Umbilical cord (tissue), 2 donors: ENCODE measurements around the gene ASXL3. TPM values are rescaled to one million over a fixed set of nuclear protein-coding genes. Genes with fewer than 3 reads are reported as not detected.

Experiments used
- DNase-seq: peaks from one replicate; pipeline ENCODE4 v3.0.0-alpha.2; 2015; ENCODE audit warnings: low spot score
- total RNA-seq: library from RNA; depleted of rRNA; stranded (reverse); fragments of >200 nt; gene quantifications from one replicate; pipeline ENCODE4 v1.2.3, GENCODE V29; 2014; ENCODE audit warnings: low replicate concordance; ENCODE audit not compliant: insufficient read depth

ASXL3 gene
- 15.9 TPM for total RNA-seq

DNA sequence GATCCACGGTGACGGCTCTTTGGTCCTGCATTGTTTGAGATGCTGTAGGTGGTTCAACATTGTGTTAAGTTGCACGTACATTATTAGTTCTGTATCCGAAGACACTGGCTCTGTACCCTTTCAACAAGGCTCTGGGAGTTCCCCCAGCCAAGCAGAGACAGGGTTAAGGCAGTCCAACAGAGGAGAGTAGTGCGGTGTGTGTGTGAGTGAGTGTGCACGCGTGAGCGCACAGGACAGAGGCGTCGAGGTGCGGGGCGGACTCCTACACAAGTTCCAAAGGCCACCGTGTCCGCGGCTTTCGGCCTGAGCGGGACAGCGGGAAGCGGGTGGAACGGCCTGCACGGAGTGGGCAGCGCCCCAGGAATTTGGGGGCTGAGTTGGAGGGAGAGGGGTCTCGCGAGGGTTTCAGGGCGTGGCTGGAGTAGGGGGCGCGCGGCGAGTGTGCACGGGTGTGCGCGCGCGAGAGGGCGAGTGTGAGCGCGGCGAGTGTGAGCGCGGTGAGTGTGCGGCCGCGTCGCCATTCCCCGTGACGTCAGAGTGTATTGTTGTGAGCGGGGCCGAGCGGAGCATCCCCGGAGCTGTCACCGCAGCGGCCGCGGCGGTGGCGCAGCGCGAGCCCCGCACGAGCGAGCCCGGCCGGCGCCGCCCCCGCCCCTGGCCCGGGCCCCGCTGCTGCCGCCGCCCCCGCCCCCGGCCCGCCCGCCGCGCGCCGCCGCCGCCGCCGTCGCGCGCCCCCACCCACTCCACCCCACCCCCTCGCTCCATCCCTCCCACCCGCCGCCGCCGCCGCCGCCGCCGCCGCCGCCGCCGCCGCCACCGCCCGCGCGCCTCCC lies at the start of gene ASXL3:
Gene ASXL3 (plus strand): TSS at position 535 of the 833 bp plus-strand sequence. CDS start 413 bp downstream, outside the sequence.
- peak; percentile 65 for DNase-seq

GRCh38 chr18:33532978-33533377 lies 45.0 kb upstream of the ASXL3 start:
- no peak for DNase-seq

DNA sequence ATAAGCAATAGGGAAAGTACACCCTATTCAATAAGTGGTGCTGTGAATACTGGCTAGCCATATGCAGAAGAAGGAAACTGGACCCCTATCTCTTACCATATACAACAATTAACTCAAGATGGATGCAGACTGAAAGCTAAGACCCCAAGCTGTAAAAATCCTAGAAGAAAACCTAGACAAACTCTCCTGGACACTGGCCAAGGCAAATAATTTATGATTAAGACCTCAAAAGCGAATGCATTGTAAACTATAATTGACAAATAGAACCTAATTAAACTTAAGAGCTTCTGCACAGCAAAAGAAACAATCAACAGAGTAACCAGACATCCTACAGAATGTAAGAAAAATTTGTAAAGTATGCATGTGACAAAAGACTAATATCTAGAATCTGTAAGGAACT lies 41.1 kb upstream of the ASXL3 start:
- no peak for DNase-seq

DNA sequence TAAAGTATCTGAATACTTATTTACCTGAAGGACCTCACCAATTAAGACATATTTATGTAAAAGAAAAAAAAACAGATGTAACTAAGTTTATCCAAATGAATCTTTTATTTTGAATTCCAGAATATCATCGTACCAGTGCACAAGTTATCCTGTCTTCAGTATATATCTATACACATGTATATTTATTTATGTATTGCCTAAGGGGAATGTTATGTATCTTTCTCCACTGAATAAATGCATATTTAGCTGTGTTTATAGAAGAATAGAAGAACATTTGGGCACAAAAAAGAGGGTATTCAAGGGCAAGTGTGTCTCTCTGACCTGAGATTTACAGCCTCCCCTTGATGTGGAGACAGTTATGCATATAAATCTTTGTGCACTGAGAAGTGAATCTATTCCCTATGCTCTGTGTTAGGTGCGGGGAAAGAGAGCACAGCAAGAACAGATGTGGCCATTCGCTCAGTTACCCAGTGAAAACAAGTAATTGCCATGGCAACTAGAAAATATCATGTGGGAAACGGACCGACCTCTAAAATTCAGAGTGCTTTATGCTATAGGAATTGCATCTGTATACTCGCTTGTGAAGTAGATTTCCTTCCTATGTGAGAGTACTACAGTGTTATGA lies 39.5 kb upstream of the ASXL3 start:
- no peak for DNase-seq

DNA sequence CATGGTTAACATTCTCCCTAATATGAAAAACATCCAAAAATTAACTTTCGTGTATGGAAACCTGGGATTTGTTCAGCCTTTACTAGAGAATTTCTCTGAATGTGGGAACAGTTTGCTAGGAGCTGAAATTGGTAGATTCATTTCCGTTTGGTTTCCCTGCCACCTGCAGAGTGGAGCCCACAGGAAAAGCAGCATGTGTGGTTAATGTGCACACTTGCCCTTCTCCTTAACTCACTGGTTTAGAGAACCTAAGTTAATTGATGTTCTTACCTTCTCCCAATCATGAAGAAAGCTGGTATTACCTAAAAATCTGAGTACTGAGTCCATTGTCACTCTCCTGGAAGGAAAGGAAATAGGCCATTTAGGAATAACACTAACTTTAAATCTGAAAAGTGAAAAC lies 37.6 kb upstream of the ASXL3 start:
- no peak for DNase-seq

GRCh38 chr18:33541316-33541715 lies 36.7 kb upstream of the ASXL3 start:
- no peak for DNase-seq

DNA sequence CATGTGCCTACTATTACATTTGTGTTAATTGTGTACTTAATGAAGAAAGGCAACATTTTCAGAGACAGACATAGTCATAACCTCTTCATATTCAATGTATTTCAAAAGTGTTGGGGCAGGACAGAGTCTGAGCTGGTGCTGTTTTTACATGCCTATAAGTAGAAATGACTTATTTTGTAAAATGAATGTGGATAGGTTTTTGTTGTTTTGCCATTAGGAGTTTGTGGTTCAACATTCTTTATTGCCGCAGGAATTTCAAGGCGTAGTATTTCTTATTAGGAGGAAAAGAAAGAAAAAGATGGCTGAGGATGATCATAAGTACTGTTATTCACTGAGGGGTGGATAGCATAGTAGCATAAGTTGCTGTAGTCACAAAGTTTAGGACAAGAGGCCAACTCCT lies 21.2 kb upstream of the ASXL3 start:
- no peak for DNase-seq

DNA sequence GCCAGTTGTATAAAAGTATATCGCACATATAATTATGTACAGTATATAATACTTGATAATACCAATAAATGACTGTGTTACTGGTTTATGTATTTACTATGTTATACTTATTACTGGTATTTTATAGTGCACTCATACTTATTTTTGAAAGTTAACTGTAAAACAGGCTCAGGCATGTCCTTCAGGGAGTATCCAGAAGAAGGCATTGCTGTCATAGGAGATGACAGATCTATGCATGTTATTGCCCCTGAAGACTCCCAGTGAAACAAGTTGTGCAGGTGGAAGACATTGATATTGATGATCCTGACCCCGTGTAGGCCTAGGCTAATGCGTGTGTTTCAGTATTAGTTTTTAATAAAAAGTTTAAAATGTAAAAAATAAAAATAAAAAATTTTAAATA lies 20.3 kb upstream of the ASXL3 start:
- peak; percentile 46 for DNase-seq

GRCh38 chr18:33558529-33558928 lies 19.5 kb upstream of the ASXL3 start:
- DNase-seq: no peak

- peak; percentile 88 for DNase-seq
Observed at GRCh38 chr18:33560686-33561370, 17.2 kb upstream of the ASXL3 start.

- no peak for DNase-seq
Observed at GRCh38 chr18:33562741-33563140, 15.3 kb upstream of the ASXL3 start.

DNA sequence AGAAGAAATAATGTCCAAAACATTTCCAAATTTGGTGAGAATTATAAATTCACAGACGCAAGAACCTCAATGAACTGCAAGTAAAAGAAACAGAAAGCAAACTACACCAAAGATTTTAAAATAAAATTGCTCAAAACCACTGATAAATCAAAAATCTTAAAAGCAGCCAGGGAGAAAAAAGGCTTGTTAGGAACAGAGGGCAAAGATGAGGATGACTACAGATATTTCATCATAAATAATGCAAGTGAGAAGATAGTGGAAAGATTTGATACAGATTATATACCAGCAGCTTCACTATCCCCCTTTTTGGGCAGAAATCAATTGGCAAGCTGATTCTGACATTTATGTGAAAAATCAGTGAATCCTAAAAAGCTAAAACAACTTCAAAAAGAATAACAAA lies 10.3 kb upstream of the ASXL3 start:
- DNase-seq: no peak

DNA sequence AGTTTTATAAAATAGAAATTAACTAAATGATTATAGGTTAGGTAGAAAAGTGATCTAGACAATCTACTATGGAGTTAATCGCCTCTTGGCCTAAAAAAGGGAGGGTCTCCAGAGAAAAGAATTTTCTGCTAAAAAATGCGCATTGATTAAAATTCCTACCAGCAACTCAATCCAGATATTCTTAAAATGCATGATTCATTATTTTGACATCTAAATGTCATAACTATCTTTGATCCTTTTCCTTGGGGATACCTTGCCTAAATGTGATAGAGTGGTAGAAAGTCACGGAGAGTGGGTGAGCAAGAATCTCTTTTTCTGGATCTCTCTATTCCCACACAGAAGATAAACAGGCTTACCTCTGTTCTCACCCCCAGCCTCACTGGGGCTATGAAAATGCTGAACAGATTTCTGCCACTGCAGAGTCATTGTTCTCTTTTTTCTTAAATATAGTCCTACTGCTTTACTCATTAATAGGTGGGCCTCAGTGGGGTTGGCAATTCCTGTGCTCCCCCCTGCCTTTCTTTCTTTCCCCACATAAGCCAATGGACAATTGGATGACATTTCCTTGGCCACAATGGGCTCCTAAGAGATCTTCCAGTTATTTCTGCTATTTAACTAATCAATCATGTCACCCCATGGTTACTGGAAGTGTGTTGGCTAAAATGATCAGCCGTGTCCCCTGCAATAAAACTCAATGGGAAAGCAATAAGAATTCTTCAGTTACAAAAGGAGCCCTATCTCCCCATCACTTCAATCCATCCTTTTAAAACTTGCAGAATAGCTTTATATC lies 5.8 kb upstream of the ASXL3 start:
- no peak for DNase-seq

DNA sequence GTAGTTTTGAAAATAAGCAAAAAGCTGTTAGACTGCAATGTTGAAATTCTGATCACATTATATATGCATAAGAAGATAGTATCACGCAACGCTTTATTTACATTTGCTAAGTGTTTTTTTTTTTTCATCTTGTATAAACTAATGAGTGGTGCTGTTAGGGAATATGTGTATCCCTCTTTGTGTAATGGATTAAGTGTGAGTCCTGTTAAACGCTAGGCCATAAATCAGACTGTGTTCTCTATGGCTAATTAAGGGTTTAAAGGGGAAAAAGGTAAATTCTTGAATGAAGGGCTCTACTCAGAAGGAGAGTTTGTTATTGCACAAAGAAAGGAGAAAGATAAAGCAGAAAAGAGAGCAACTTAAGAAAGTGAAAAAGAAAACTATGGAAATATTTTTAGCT lies 4.8 kb upstream of the ASXL3 start:
- DNase-seq: no peak

- no peak for DNase-seq
Observed at GRCh38 chr18:33575451-33575850, 2.6 kb upstream of the ASXL3 start.

GRCh38 chr18:33576999-33577646 lies 896 bp upstream of the ASXL3 start:
- DNase-seq: no peak

- no peak for DNase-seq
Observed at GRCh38 chr18:33578518-33579348, 714 bp downstream of the ASXL3 start.

GRCh38 chr18:33579349-33580215 lies 1.6 kb downstream of the ASXL3 start:
- DNase-seq: peak; percentile 52

GRCh38 chr18:33580546-33580945 lies 2.5 kb downstream of the ASXL3 start:
- no peak for DNase-seq
